B cell (primary cell): Measurements from ENCODE around the gene PPP2R5B. TPM values are rescaled to one million over a fixed set of nuclear protein-coding genes. Genes with fewer than 3 reads are reported as not detected.

ENCODE experiments used
- ATAC-seq: fragments of 200-7000 bp; cut with Tn5 transposase; one replicate; pipeline ENCODE4 v1.10.0; 2021; ENCODE audit warnings: low read depth, mild to moderate bottlenecking, moderate number of reproducible peaks, moderate library complexity
- CTCF ChIA-PET: fragments of 350-600 bp; sonication (Branson Sonifier 250); formaldehyde crosslinking; loops from one replicate; lab custom pipeline; 2021; ENCODE audit warnings: antibody characterized with exemption, inconsistent platforms; lab: Charles Lee
- POLR2A ChIA-PET: fragments of 350-600 bp; sonication (Branson Sonifier 250); formaldehyde crosslinking; loops from one replicate; lab custom pipeline; 2021; ENCODE audit warnings: antibody characterized with exemption; lab: Charles Lee
- DNase-seq: peaks from one replicate; pipeline ENCODE4 v3.0.0; 2013
- H2AFZ ChIP-seq: 2 replicates; pipeline ENCODE4 v1.6.1; 2012; ENCODE audit warnings: mild to moderate bottlenecking, low read depth, low read length; ENCODE audit not compliant: insufficient read depth, poor library complexity, severe bottlenecking
- H3K27ac ChIP-seq, 2 donors: 1 replicate in 1 of 2; 2 replicates in 1 of 2; pipeline ENCODE4 v1.5.1; 2012 to 2013; ENCODE audit warnings: low read length in 2 of 2, mild to moderate bottlenecking in 2 of 2, moderate library complexity in 1 of 2
- H3K27me3 ChIP-seq, 4 experiments: fragments of 200-600 bp in 1 of 4; sonication (generic) in 1 of 4; replicated peaks in 1 of 4; 1 replicate in 2 of 4; 2 replicates in 2 of 4; pipeline versions ENCODE4 v1.6.1 to v1.7.0; 2013 to 2016; ENCODE audit warnings: low read length in 3 of 4, mild to moderate bottlenecking in 2 of 4, mixed read lengths in 1 of 4, moderate library complexity in 1 of 4; ENCODE audit not compliant: insufficient read depth in 4 of 4, control insufficient read depth in 3 of 4; ENCODE audit errors: control extremely low read depth in 1 of 4
- H3K36me3 ChIP-seq, 2 experiments: replicated peaks in 1 of 2; 1 replicate in 1 of 2; 2 replicates in 1 of 2; pipeline versions ENCODE4 v1.6.1 to v1.7.1; 2013; ENCODE audit warnings: low read length in 1 of 2; ENCODE audit not compliant: insufficient read depth in 2 of 2, control insufficient read depth in 1 of 2; ENCODE audit errors: control extremely low read depth in 1 of 2, extremely low read depth in 1 of 2
- H3K4me1 ChIP-seq, 2 donors: fragments of 200-600 bp in 1 of 2; sonication (generic) in 1 of 2; 1 replicate in 1 of 2; 2 replicates in 1 of 2; pipeline versions ENCODE4 v1.5.1 to v1.6.1; 2013 to 2017; ENCODE audit warnings: low read length in 2 of 2; ENCODE audit not compliant: control insufficient read depth in 2 of 2, insufficient read depth in 2 of 2
- H3K4me2 ChIP-seq: replicated peaks from 2 replicates; pipeline ENCODE3; 2012; ENCODE audit warnings: mild to moderate bottlenecking, low read depth, low read length; ENCODE audit not compliant: poor library complexity, severe bottlenecking
- H3K4me3 ChIP-seq, 5 experiments: fragments of 200-600 bp in 1 of 5; sonication (generic) in 1 of 5; 1 replicate in 3 of 5; 2 replicates in 2 of 5; pipeline versions ENCODE4 v1.5.1 to v1.7.0; 2011 to 2016; ENCODE audit warnings: low read length in 4 of 5, mild to moderate bottlenecking in 4 of 5, low read depth in 2 of 5, control low read depth in 1 of 5, moderate library complexity in 1 of 5; ENCODE audit not compliant: insufficient read depth in 1 of 5; ENCODE audit errors: control extremely low read depth in 1 of 5, extremely low read depth in 1 of 5
- H3K79me2 ChIP-seq: fragments of 200-600 bp; sonication (generic); one replicate; pipeline ENCODE4 v1.6.0; 2016; ENCODE audit warnings: low read length; ENCODE audit not compliant: control insufficient read depth, insufficient read depth
- H3K9ac ChIP-seq: fragments of 200-600 bp; sonication (generic); 2 replicates; pipeline ENCODE4 v1.6.1; 2017; ENCODE audit warnings: mild to moderate bottlenecking, low read length, moderate library complexity
- H3K9me3 ChIP-seq, 3 donors: one replicate each; pipeline versions ENCODE4 v1.6.1 to v1.7.1; 2013; ENCODE audit warnings: low read length in 2 of 3; ENCODE audit not compliant: control insufficient read depth in 2 of 3, insufficient read depth in 1 of 3; ENCODE audit errors: control extremely low read depth in 1 of 3
- H4K20me1 ChIP-seq: 2 replicates; pipeline ENCODE4 v1.6.0; 2012; ENCODE audit warnings: mild to moderate bottlenecking, low read length; ENCODE audit not compliant: insufficient read depth, control insufficient read depth, poor library complexity, severe bottlenecking
- H3K27ac Mint-ChIP-seq: one replicate; pipeline ENCODE4 v1.8.0; 2021; ENCODE audit warnings: mixed read lengths
- H3K27me3 Mint-ChIP-seq: one replicate; pipeline ENCODE4 v1.8.0; 2021; ENCODE audit warnings: mixed read lengths
- H3K4me1 Mint-ChIP-seq: one replicate; pipeline ENCODE4 v1.8.0; 2021; ENCODE audit warnings: mixed read lengths
- H3K4me3 Mint-ChIP-seq: one replicate; pipeline ENCODE4 v1.8.0; 2021; ENCODE audit warnings: mixed read lengths
- H3K9me3 Mint-ChIP-seq: one replicate; pipeline ENCODE4 v1.8.0; 2022; ENCODE audit warnings: mixed read lengths; ENCODE audit not compliant: insufficient read depth
- CTCF ChIP-seq: fragments of 200-600 bp; IDR thresholded peaks from one replicate; pipeline ENCODE4 v1.8.0; 2022; ENCODE audit warnings: antibody characterized with exemption, mild to moderate bottlenecking
- EZH2 ChIP-seq: IDR thresholded peaks from 2 replicates; pipeline ENCODE4 v1.6.1; 2012; ENCODE audit warnings: borderline replicate concordance, low read depth, mild to moderate bottlenecking, moderate library complexity, low read length; ENCODE audit not compliant: insufficient read depth, poor library complexity, severe bottlenecking
- WGBS: methylation state at CpG from one replicate; pipeline ENCODE4 v1.1.5; 2013; ENCODE audit warnings: missing lambda C conversion rate; ENCODE audit not compliant: insufficient coverage; 5-methylcytosine and 5-hydroxymethylcytosine counted together
- intact Hi-C: fragments of 100-400 bp; cut with micrococcal nuclease; formaldehyde crosslinking; loops from one replicate; pipeline ENCODE4 v1.10.0; 2022
- polyA plus RNA-seq: library from polyadenylated mRNA; depleted of rRNA; stranded (reverse); fragments of >200 nt; gene quantifications from 2 replicates; pipeline ENCODE4 v1.2.3, GENCODE V29; 2012
- total RNA-seq, 2 donors: library from RNA; stranded (reverse); fragments of 120-200 nt in 1 of 2; gene quantifications; 1 replicate in 1 of 2; 2 replicates in 1 of 2; pipeline versions ENCODE4 v1.2.3 to v1.2.4, GENCODE V29; 2013 to 2022

Gene PPP2R5B
- total and polyA plus RNA-seq, 2 donors (not counting 1 experiment from before 2014, with no cell fraction given): 22.6 to 30.5 TPM

- CTCF ChIA-PET: interaction anchor here (1.2 to 2.4 kb wide), 2 partner anchors 26 to 97 kb away, joined by 3 to 7 read pairs; no protein-coding TSS in a partner anchor
- H3K27ac Mint-ChIP-seq: no peak overlapping the region
- peaks cover 19 to 29% of the 10 kb centered on the region in 2 donors for H3K4me1 ChIP-seq
Observed at GRCh38 chr11:64914123-64914522, 10.4 kb upstream of the PPP2R5B start.

More at GRCh38 chr11:64914123-64914522, 10.4 kb upstream of the PPP2R5B start:
- peaks cover 22% of the 10 kb centered on the region for H3K79me2 ChIP-seq
- H2AFZ ChIP-seq: no peak overlapping the region
- DNase-seq (no peak), ATAC-seq (no peak)
- H4K20me1 ChIP-seq: no peaks in the 10 kb centered on the region
- H3K27ac ChIP-seq: no peak overlapping the region
- Mint-ChIP-seq H3K9me3 (no peaks in the 10 kb centered on the region), H3K4me1 (peaks cover 34% of the 10 kb centered on the region), H3K4me3 (peak overlapping the region; percentile 32), H3K27me3 (no peaks in the 10 kb centered on the region)
- WGBS: 97% methylated on average over 15 of the region's 17 CpGs
- H3K9ac ChIP-seq: no peak overlapping the region
- no peaks in the 10 kb centered on the region for H3K9me3 ChIP-seq
- H3K4me2 ChIP-seq: no peak overlapping the region
- intact Hi-C loops: loop anchor here (10.0 kb wide), 1 partner anchor 201 kb away; the partner anchor contains the start of genes TM7SF2 and ZNHIT2
- no peak overlapping the region for H3K4me3 ChIP-seq
- no peaks in the 10 kb centered on the region for H3K27me3 ChIP-seq
- TF ChIP-seq CTCF (no peak), EZH2 (no peak)
- POLR2A ChIA-PET: interaction anchor here (0.7 kb wide), 1 partner anchor 402 kb away, joined by 4 read pairs; no protein-coding TSS in a partner anchor
- H3K36me3 ChIP-seq: peaks cover 0 to 47% of the 10 kb centered on the region in 2 experiments
